NT2/D1 (cell line): ENCODE measurements around the gene EHBP1L1.

Experiments used
- YY1 ChIP-seq: IDR thresholded peaks from 2 replicates; pipeline ENCODE4 v1.6.1; 2011; ENCODE audit not compliant: insufficient read length, insufficient read depth
- ZNF274 ChIP-seq: IDR thresholded peaks from 2 replicates; pipeline ENCODE4 v1.6.1; 2011; ENCODE audit warnings: mild to moderate bottlenecking, low read depth, low read length

GRCh38 chr11:65571420-65571819 is 4.4 kb upstream of the EHBP1L1 start:
- TF ChIP-seq ZNF274 = no peak
- TF ChIP-seq YY1 = no peak
